ENCODE data around the gene ZEB1.
"Not testable (repeated sequence)": the region's sequence is repeated elsewhere in the genome, so short reads cannot be mapped to it uniquely, and the experiment has no call there.

The ZEB1 gene

GRCh38 chr10:31362023-31362641 lies 43.1 kb downstream of the ZEB1 start:
- no peak overlapping the region for H3K4me2 ChIP-seq (ENCODE audit: low read length)
- H4K5ac ChIP-seq (ENCODE audit: low read length) = no peak overlapping the region
- H3K56ac ChIP-seq (ENCODE audit: low read length) = no peak overlapping the region
- no peak overlapping the region for H2BK15ac ChIP-seq (replicated peaks; ENCODE audit: low read depth)
- DNase-seq = no peak
- H3K36me3 ChIP-seq (ENCODE audit: control insufficient read depth, insufficient read depth, low read length) = no peaks in the 10 kb centered on the region
- H3K18ac ChIP-seq (ENCODE audit: low read length) = no peak overlapping the region
- no peaks in the 10 kb centered on the region for H3K27me3 ChIP-seq (ENCODE audit: insufficient read depth, low read length, poor library complexity)
- no peak overlapping the region for H4K8ac ChIP-seq (ENCODE audit: low read depth, low read length)
- no peak overlapping the region for H3K27ac ChIP-seq (ENCODE audit: low read depth, low read length)
- H2BK120ac ChIP-seq (ENCODE audit: low read depth, low read length) = no peak overlapping the region
- H3K9ac ChIP-seq (ENCODE audit: low read length) = no peak overlapping the region
- H2BK5ac ChIP-seq (ENCODE audit: low read length) = no peak overlapping the region
- H3K79me1 ChIP-seq (ENCODE audit: low read length) = no peaks in the 10 kb centered on the region
- WGBS (ENCODE audit: extremely low coverage, insufficient coverage, low lambda C conversion rate) = no CpG with 5 or more reads among the region's 44 CpGs
- H3K4me3 ChIP-seq (ENCODE audit: low read length) = no peak overlapping the region
- no peaks in the 10 kb centered on the region for H3K79me2 ChIP-seq (ENCODE audit: control insufficient read depth, insufficient read depth, low read length)
- no peak overlapping the region for H3K23ac ChIP-seq (ENCODE audit: low read length)
- no peak overlapping the region for H2AK5ac ChIP-seq (ENCODE audit: low read length)
- no peak overlapping the region for H3K4ac ChIP-seq (ENCODE audit: low read depth, low read length)
- no peaks in the 10 kb centered on the region for H3K4me1 ChIP-seq (ENCODE audit: control insufficient read depth, low read depth, low read length)

GRCh38 chr10:31363696-31364095 lies 44.7 kb downstream of the ZEB1 start:
- not testable (repeated sequence) for H3K18ac ChIP-seq (ENCODE audit: low read length); H3K23ac ChIP-seq (ENCODE audit: low read length); H3K27ac ChIP-seq (ENCODE audit: low read depth, low read length); H3K9ac ChIP-seq (ENCODE audit: low read length); H3K4ac ChIP-seq (ENCODE audit: low read depth, low read length); H4K8ac ChIP-seq (ENCODE audit: low read depth, low read length); H2AK5ac ChIP-seq (ENCODE audit: low read length); H3K4me2 ChIP-seq (ENCODE audit: low read length); H3K56ac ChIP-seq (ENCODE audit: low read length); H3K27me3 ChIP-seq (ENCODE audit: insufficient read depth, low read length, poor library complexity); H3K79me1 ChIP-seq (ENCODE audit: low read length); H4K5ac ChIP-seq (ENCODE audit: low read length); H3K4me3 ChIP-seq (ENCODE audit: low read length); H2BK5ac ChIP-seq (ENCODE audit: low read length); H2BK120ac ChIP-seq (ENCODE audit: low read depth, low read length); H3K79me2 ChIP-seq (ENCODE audit: control insufficient read depth, insufficient read depth, low read length); H2BK15ac ChIP-seq (replicated peaks; ENCODE audit: low read depth); H3K36me3 ChIP-seq (ENCODE audit: control insufficient read depth, insufficient read depth, low read length); DNase-seq; H3K4me1 ChIP-seq (ENCODE audit: control insufficient read depth, low read depth, low read length)
- no CpG with 5 or more reads among the region's 19 CpGs for WGBS (ENCODE audit: extremely low coverage, insufficient coverage, low lambda C conversion rate)

DNA sequence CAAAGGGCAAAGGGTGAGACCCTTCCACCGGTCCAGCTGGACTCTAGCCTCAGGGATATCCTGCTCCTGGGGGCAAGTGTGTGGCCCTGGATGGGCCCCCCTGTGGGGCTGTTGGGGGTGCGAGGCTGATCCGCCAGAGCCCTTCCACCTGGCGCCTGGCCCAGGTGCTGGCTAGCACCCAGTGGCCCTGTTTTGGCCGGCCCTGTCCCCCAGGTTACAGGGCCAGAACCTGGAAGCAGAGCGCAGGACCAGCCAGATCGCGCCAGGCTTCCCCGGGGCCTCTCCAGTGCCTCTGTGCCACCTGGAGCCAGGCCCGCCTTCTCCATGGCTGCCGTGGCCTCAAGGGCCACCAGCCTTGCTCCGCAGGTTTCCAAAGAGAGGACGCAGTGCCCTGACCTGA lies 45.2 kb downstream of the ZEB1 start:
- H3K36me3 ChIP-seq (ENCODE audit: control insufficient read depth, insufficient read depth, low read length); H3K4ac ChIP-seq (ENCODE audit: low read depth, low read length); H4K8ac ChIP-seq (ENCODE audit: low read depth, low read length); DNase-seq; H3K4me2 ChIP-seq (ENCODE audit: low read length); H3K9ac ChIP-seq (ENCODE audit: low read length); H3K23ac ChIP-seq (ENCODE audit: low read length); H2BK15ac ChIP-seq (replicated peaks; ENCODE audit: low read depth); H3K18ac ChIP-seq (ENCODE audit: low read length); H3K4me3 ChIP-seq (ENCODE audit: low read length); H2AK5ac ChIP-seq (ENCODE audit: low read length); H3K27me3 ChIP-seq (ENCODE audit: insufficient read depth, low read length, poor library complexity); H2BK5ac ChIP-seq (ENCODE audit: low read length); H3K27ac ChIP-seq (ENCODE audit: low read depth, low read length); H4K5ac ChIP-seq (ENCODE audit: low read length); H2BK120ac ChIP-seq (ENCODE audit: low read depth, low read length); H3K79me1 ChIP-seq (ENCODE audit: low read length); H3K4me1 ChIP-seq (ENCODE audit: control insufficient read depth, low read depth, low read length); H3K79me2 ChIP-seq (ENCODE audit: control insufficient read depth, insufficient read depth, low read length); H3K56ac ChIP-seq (ENCODE audit: low read length): not testable (repeated sequence)
- no CpG with 5 or more reads among the region's 13 CpGs for WGBS (ENCODE audit: extremely low coverage, insufficient coverage, low lambda C conversion rate)

DNA sequence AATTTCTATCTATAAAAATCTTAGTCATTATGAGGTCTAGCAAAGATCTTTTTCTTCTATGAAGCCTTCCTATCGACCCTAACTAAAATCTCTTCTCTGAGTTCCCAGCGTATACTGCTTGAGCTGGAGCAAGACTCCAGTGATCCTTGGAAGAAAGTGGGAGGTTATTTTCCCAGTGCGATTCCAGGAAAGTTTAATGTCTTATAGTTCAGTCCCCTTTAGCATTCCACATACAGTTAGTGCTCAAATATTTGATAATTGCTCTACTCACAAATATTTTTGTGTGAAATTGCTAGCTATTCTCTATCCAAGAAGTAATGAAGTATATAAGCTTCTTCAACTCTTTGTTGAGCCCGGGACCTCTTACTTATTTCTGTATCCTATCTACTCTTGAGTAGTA lies 47.7 kb downstream of the ZEB1 start:
- DNase-seq = no peak
- H3K4me1 ChIP-seq (ENCODE audit: control insufficient read depth, low read depth, low read length) = no peaks in the 10 kb centered on the region

GRCh38 chr10:31368724-31369123 lies 49.7 kb downstream of the ZEB1 start:
- Histone ChIP-seq H3K4ac (ENCODE audit: low read depth, low read length) (no peak overlapping the region), H3K36me3 (ENCODE audit: control insufficient read depth, insufficient read depth, low read length) (no peaks in the 10 kb centered on the region), H3K9ac (ENCODE audit: low read length) (no peak overlapping the region), H3K4me3 (ENCODE audit: low read length) (no peak overlapping the region), H3K79me1 (ENCODE audit: low read length) (no peaks in the 10 kb centered on the region), H4K5ac (ENCODE audit: low read length) (no peak overlapping the region), H3K79me2 (ENCODE audit: control insufficient read depth, insufficient read depth, low read length) (no peaks in the 10 kb centered on the region), H3K23ac (ENCODE audit: low read length) (no peak overlapping the region), H3K27ac (ENCODE audit: low read depth, low read length) (no peak overlapping the region), H2BK120ac (ENCODE audit: low read depth, low read length) (no peak overlapping the region), H2BK5ac (ENCODE audit: low read length) (no peak overlapping the region), H3K18ac (ENCODE audit: low read length) (no peak overlapping the region), H3K4me2 (ENCODE audit: low read length) (no peak overlapping the region), H4K8ac (ENCODE audit: low read depth, low read length) (no peak overlapping the region), H3K56ac (ENCODE audit: low read length) (no peak overlapping the region), H3K4me1 (ENCODE audit: control insufficient read depth, low read depth, low read length) (no peaks in the 10 kb centered on the region), H2AK5ac (ENCODE audit: low read length) (no peak overlapping the region), H2BK15ac (replicated peaks; ENCODE audit: low read depth) (no peak overlapping the region), H3K27me3 (ENCODE audit: insufficient read depth, low read length, poor library complexity) (no peaks in the 10 kb centered on the region)
- DNase-seq = no peak

More for the DNA sequence above, 47.7 kb downstream of the ZEB1 start:
- no CpG with 5 or more reads among the region's 4 CpGs for WGBS (ENCODE audit: extremely low coverage, insufficient coverage, low lambda C conversion rate)
- Histone ChIP-seq H4K5ac (ENCODE audit: low read length) (no peak overlapping the region), H4K8ac (ENCODE audit: low read depth, low read length) (no peak overlapping the region), H3K27ac (ENCODE audit: low read depth, low read length) (no peak overlapping the region), H3K23ac (ENCODE audit: low read length) (no peak overlapping the region), H3K27me3 (ENCODE audit: insufficient read depth, low read length, poor library complexity) (no peaks in the 10 kb centered on the region), H3K18ac (ENCODE audit: low read length) (no peak overlapping the region), H3K79me2 (ENCODE audit: control insufficient read depth, insufficient read depth, low read length) (no peaks in the 10 kb centered on the region), H3K4me2 (ENCODE audit: low read length) (no peak overlapping the region), H3K56ac (ENCODE audit: low read length) (no peak overlapping the region), H2BK120ac (ENCODE audit: low read depth, low read length) (no peak overlapping the region), H2BK15ac (replicated peaks; ENCODE audit: low read depth) (no peak overlapping the region), H3K79me1 (ENCODE audit: low read length) (no peaks in the 10 kb centered on the region), H2BK5ac (ENCODE audit: low read length) (no peak overlapping the region), H3K4ac (ENCODE audit: low read depth, low read length) (no peak overlapping the region), H3K9ac (ENCODE audit: low read length) (no peak overlapping the region), H2AK5ac (ENCODE audit: low read length) (no peak overlapping the region), H3K36me3 (ENCODE audit: control insufficient read depth, insufficient read depth, low read length) (no peaks in the 10 kb centered on the region), H3K4me3 (ENCODE audit: low read length) (no peak overlapping the region)

DNA sequence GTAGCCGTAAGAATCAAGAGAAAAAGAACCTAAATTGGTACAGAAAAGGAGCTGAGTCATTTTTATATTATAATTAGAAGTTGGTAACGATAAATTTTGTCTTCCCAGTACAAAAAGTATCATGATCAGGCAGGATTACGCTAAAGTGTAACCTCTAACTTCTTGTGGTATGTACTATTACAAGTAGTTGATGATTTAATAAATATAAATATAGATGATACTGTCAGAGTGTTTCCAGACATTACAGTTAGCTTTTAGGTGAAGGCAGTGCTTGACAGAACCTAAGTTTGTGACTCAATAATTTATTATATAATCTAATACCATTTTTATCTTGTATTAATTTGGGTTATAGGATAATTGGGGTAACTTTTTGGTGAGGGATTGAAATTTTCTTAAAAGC lies 53.4 kb downstream of the ZEB1 start:
- no peaks in the 10 kb centered on the region for H3K4me1 ChIP-seq (ENCODE audit: control insufficient read depth, low read depth, low read length)

More for the DNA sequence above, 53.4 kb downstream of the ZEB1 start:
- H4K5ac ChIP-seq (ENCODE audit: low read length) = no peak overlapping the region
- no peak overlapping the region for H2AK5ac ChIP-seq (ENCODE audit: low read length)
- H3K4me2 ChIP-seq (ENCODE audit: low read length) = no peak overlapping the region
- H2BK120ac ChIP-seq (ENCODE audit: low read depth, low read length) = no peak overlapping the region
- DNase-seq = no peak
- no peak overlapping the region for H3K4me3 ChIP-seq (ENCODE audit: low read length)
- no peaks in the 10 kb centered on the region for H3K79me1 ChIP-seq (ENCODE audit: low read length)
- H3K18ac ChIP-seq (ENCODE audit: low read length) = no peak overlapping the region
- no peak overlapping the region for H3K23ac ChIP-seq (ENCODE audit: low read length)
- H2BK15ac ChIP-seq (replicated peaks; ENCODE audit: low read depth) = no peak overlapping the region
- H3K79me2 ChIP-seq (ENCODE audit: control insufficient read depth, insufficient read depth, low read length) = no peaks in the 10 kb centered on the region
- no peak overlapping the region for H3K9ac ChIP-seq (ENCODE audit: low read length)
- no CpG with 5 or more reads among the region's 3 CpGs for WGBS (ENCODE audit: extremely low coverage, insufficient coverage, low lambda C conversion rate)
- no peak overlapping the region for H4K8ac ChIP-seq (ENCODE audit: low read depth, low read length)
- no peak overlapping the region for H3K27ac ChIP-seq (ENCODE audit: low read depth, low read length)
- H2BK5ac ChIP-seq (ENCODE audit: low read length) = no peak overlapping the region
- H3K56ac ChIP-seq (ENCODE audit: low read length) = no peak overlapping the region
- no peaks in the 10 kb centered on the region for H3K36me3 ChIP-seq (ENCODE audit: control insufficient read depth, insufficient read depth, low read length)
- H3K4ac ChIP-seq (ENCODE audit: low read depth, low read length) = no peak overlapping the region
- no peaks in the 10 kb centered on the region for H3K27me3 ChIP-seq (ENCODE audit: insufficient read depth, low read length, poor library complexity)
